Measurements from ENCODE around the gene NCLN.
"Not testable (repeated sequence)": the region's sequence is repeated elsewhere in the genome, so short reads cannot be mapped to it uniquely, and the experiment has no call there.

Gene NCLN

GRCh38 chr19:3183721-3184641 is 1.7 kb upstream of the NCLN start:
- no peak for DNase-seq (ENCODE audit: low read depth)

GRCh38 chr19:3184847-3185460 is 776 bp upstream of the NCLN start:
- peak; percentile 63 for DNase-seq (ENCODE audit: low read depth)

GRCh38 chr19:3186160-3186688 is 494 bp downstream of the NCLN start:
- DNase-seq (ENCODE audit: low read depth) = no peak

- DNase-seq (ENCODE audit: low read depth) = no peak
Measured at GRCh38 chr19:3186891-3187661, 1.3 kb downstream of the NCLN start.

GRCh38 chr19:3187662-3188511 is 2.2 kb downstream of the NCLN start:
- DNase-seq (ENCODE audit: low read depth) = no peak

- no peak for DNase-seq (ENCODE audit: low read depth)
Measured at GRCh38 chr19:3188627-3189596, 3.2 kb downstream of the NCLN start.

GRCh38 chr19:3189702-3190469 is 4.2 kb downstream of the NCLN start:
- no peak for DNase-seq (ENCODE audit: low read depth)

GRCh38 chr19:3190470-3190770 is 4.7 kb downstream of the NCLN start:
- no peak for DNase-seq (ENCODE audit: low read depth)

- DNase-seq (ENCODE audit: low read depth) = no peak
Measured at GRCh38 chr19:3190921-3191805, 5.4 kb downstream of the NCLN start.

GRCh38 chr19:3191806-3192104 is 6.0 kb downstream of the NCLN start:
- DNase-seq (ENCODE audit: low read depth) = not testable (repeated sequence)

GRCh38 chr19:3192228-3192635 is 6.5 kb downstream of the NCLN start:
- DNase-seq (ENCODE audit: low read depth) = no peak

- DNase-seq (ENCODE audit: low read depth) = no peak
Measured at GRCh38 chr19:3192684-3193083, 7.0 kb downstream of the NCLN start.

- no peak for DNase-seq (ENCODE audit: low read depth)
Measured at GRCh38 chr19:3193256-3194105, 7.8 kb downstream of the NCLN start.

GRCh38 chr19:3194106-3195087 is 8.7 kb downstream of the NCLN start:
- no peak for DNase-seq (ENCODE audit: low read depth)

- DNase-seq (ENCODE audit: low read depth) = no peak
Measured at GRCh38 chr19:3196064-3196932, 10.6 kb downstream of the NCLN start.

- DNase-seq (ENCODE audit: low read depth) = no peak
Measured at GRCh38 chr19:3196933-3197205, 11.1 kb downstream of the NCLN start.

Data from T-helper 22 cell (primary cell).